Fibroblast of skin of right quadriceps (primary cell): ENCODE results near the gene CNFN.

Source experiments
- DNase-seq: peaks from one replicate; pipeline ENCODE4 v3.0.0-alpha.2; 2013

CNFN gene

GRCh38 chr19:42389899-42390298, at the start of gene CNFN:
CNFN (minus strand) TSS chr19:42390297; CDS start chr19:42389037, 1,260 bp downstream.
- DNase-seq = no peak

DNA sequence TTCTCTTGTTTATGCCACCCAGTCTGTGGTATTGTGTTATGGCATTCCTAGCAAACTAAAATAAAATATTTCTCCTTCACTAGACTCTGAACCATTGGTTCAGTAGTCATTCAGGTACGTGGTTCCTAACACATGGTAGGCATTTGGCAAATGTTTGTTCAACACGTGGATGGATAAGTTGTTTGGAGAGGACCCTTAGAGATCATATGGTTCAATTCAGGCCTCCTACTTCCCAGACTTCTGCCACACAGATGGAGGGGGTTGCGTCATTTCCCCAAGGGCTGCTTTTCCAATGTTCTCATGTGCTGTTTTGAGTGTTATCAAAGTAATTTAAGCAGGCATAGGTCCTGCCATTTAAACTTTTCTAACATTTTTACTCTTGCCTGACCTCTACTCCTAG, 45.9 kb upstream of the CNFN start:
- peak; percentile 66 for DNase-seq

- no peak for DNase-seq
Measured at GRCh38 chr19:42435316-42435715, 45.2 kb upstream of the CNFN start.

- DNase-seq = peak; percentile 13
Measured at GRCh38 chr19:42433503-42434260, 43.6 kb upstream of the CNFN start.

- DNase-seq = no peak
Measured at GRCh38 chr19:42431486-42431885, 41.4 kb upstream of the CNFN start.

DNA sequence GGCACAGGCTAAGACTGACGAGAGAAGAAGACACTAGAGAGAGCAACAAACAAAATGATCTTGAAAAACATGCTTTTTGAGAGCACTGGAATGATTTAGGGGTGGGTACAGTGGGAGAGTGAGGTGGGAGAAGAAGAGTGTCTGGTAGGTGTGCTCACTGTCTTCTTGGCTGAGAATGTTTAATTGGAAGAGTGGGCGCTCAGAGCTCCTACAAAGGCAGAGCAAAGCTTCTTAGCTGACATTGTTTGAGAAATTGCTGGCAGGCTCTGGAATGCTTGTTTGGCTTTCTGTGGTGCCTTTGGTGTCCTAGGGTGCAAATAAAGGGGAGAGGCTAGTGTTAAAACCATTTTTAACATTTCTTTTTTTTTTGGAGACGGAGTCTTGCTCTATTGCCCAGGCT, 38.6 kb upstream of the CNFN start:
- no peak for DNase-seq

- peak; percentile 41 for DNase-seq
Measured at GRCh38 chr19:42427313-42427712, 37.2 kb upstream of the CNFN start, which contains the start of gene LIPE. LIPE (minus strand) TSS chr19:42427388; CDS start chr19:42427149, 239 bp downstream.

- DNase-seq = no peak
Measured at GRCh38 chr19:42426643-42427042, 36.5 kb upstream of the CNFN start.

- DNase-seq = no peak
Measured at GRCh38 chr19:42424712-42425131, 34.6 kb upstream of the CNFN start.

DNA sequence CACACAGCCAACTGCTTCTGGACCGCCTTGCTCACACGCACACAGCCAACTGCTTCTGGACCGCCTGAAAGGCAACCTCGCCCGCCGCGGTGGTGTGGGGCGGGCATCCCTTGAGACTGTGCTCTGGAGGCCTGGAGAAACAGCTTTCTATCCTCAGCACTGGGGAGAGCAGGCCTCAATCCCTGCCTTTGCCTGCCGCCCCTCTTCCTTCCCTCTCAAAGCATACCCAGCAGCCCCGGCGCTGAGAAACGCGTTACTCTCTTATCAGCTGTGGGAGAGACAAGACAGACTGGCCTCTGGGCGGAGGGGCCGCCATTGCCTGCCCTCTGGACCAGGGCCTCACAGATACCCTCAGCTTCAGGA, 34.2 kb upstream of the CNFN start:
- DNase-seq = no peak

GRCh38 chr19:42423462-42424344, 33.6 kb upstream of the CNFN start:
- peak; percentile 96 for DNase-seq

GRCh38 chr19:42422901-42423461, 32.9 kb upstream of the CNFN start:
- no peak for DNase-seq

DNA sequence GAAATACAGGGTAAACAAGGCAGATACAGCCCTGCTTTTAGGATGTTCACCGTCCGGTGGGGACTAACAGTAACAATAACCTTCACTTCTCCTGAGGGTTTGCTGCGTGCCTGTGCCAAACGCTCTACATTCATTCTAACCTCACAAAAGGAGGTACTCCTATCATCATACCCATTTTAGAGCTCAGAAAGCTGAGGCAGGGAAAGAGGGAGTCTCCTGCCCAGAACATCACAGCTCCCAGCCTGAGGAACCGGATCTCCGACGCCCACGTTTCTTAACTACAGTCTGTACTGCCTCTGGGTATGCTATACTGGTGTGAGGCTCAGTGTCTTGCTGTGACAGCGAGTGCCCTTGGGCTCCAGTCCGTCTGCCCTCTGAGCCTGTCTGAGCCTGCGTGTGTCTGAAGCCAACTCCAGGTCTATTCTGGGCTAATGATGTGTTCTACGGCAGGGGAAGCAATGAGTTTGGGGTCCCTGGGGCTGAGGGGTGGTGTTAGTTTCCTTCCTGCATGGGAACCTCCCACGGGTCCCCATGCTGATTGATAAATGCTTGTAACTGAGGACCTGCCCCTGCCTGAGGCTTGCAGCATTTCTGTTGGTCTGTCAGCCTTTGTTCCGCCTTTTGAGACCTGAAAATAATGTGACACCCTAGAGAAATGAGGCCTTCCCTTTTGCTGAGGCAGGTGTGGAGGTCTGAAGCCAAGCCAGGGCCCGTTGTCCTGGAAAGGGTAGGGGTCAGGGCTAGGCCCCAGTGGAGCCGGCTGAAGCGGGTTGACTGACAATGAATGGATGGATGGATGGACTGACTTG, 32.2 kb upstream of the CNFN start:
- DNase-seq = no peak

GRCh38 chr19:42421591-42422031, 31.5 kb upstream of the CNFN start:
- no peak for DNase-seq

- DNase-seq = no peak
Measured at GRCh38 chr19:42421101-42421500, 31.0 kb upstream of the CNFN start.

DNA sequence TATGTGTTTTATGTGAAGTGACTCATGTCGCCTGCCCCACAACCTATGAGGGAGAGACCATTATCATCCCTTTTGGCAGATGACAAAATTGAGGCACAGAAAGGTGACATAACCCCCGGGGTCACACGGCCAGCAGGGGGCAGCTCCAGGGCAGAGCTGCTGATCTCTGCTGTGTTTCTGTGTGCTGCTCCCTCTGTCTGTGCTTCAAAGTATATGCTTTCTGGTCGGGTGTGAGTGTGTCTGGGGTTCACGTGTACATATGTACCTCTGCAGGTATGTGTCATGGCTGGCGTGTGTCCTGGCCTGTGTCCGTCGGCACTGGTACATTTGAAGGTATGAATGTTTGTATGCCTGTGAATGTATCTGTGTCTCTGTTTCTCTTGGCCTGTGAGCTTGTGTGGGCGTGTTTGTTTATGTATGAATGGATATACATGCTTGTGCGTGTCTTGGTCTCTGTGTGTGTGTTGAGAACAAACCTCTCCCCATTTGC, 30.0 kb upstream of the CNFN start:
- DNase-seq = peak; percentile 23

DNA sequence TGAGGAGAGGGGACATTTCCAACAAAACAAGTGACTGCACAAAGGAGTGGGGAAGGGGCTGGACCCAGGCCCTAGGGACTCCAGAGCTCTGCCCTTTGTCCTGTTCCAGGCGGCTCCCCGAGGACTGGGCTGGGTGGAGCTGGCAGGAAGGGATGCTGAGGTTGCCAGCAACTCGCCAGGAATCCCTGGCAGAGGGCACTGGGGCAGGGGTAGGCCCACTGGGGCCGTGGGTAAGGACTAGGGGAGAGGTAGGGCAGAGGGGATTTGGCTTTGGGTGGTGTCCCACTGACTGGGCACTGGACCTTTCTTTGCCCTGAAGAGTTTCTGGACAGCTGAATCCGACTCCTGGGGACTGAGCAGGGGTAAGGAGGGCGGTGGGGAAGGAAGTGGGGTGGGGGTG, 29.2 kb upstream of the CNFN start:
- no peak for DNase-seq

- DNase-seq = no peak
Measured at GRCh38 chr19:42412661-42413076, 22.6 kb upstream of the CNFN start.

- DNase-seq = no peak
Measured at GRCh38 chr19:42412227-42412626, 22.1 kb upstream of the CNFN start.

- no peak for DNase-seq
Measured at GRCh38 chr19:42411581-42412178, 21.6 kb upstream of the CNFN start.

GRCh38 chr19:42410371-42410770, 20.3 kb upstream of the CNFN start:
- no peak for DNase-seq

DNA sequence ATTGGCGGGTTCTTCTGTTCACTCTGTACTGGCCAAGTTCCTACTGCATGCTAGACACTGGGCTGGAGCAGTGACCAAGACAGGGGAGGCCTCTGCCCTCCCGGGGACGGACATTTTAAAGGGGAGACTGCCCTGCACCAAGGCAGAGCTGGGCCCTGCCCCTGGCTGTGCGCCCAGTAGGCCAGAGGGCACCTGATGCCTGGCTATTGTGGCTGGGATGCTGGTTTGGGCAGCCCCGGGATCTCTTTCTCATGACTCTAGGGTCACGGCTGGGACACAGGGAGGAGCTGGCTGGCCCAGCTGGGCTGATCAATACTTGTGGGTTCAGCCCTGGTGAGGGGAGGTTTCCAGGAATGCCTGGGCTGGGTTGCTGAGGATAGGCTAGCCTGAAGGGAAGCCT, 19.4 kb upstream of the CNFN start:
- DNase-seq = no peak
